OCI-LY3 (cell line): ENCODE measurements around the gene DDA1.

Experiments
- CTCF ChIP-seq: fragments of 200-600, 300-600 bp; sonication (generic); IDR thresholded peaks from 2 replicates; pipeline ENCODE4 v1.5.1; 2014; ENCODE audit warnings: antibody characterized with exemption, low read length, low read depth
- EZH2phosphoT487 ChIP-seq: fragments of 200-600 bp; shearing (Covaris generic); IDR thresholded peaks from 2 replicates; pipeline ENCODE4 v1.6.1; 2018; ENCODE audit warnings: antibody characterized with exemption, mixed run types, low read depth

- no peak for TF ChIP-seq CTCF
- no peak for TF ChIP-seq EZH2phosphoT487
Measured at GRCh38 chr19:17286263-17286662, 23.1 kb upstream of the DDA1 start.
